ENCODE results near the gene EMC10. TPM values are rescaled to one million over a fixed set of nuclear protein-coding genes. Genes with fewer than 3 reads are reported as not detected.

EMC10 gene
- total and polyA plus RNA-seq, 10 of the 15 experiments (the other 5 are each of a cell fraction or from before 2014, with no cell fraction given) = 2.5 to 77.3 (median 20.3) TPM

- peaks cover 12 to 21% of the 10 kb centered on the region in 2 experiments; a peak in 3 of 4 replicates for H3K36me3 ChIP-seq (ENCODE audit: control insufficient read depth in 2 of 2, insufficient read depth in 2 of 2, low read length in 1 of 2)
- peaks cover 22% of the 10 kb centered on the region for H3K79me2 ChIP-seq (ENCODE audit: control insufficient read depth, insufficient read depth, low read length)
- no peak for DNase-seq (ENCODE audit: low read depth, low spot score)
- TF ChIP-seq ETV6 (conservative IDR thresholded peaks at IDR 0.05 in 1 of 2, IDR thresholded peaks at IDR 0.05 in 1 of 2; ENCODE audit: borderline replicate concordance in 1 of 2, low read depth in 1 of 2) (no peak), CREB1 (IDR thresholded peaks at IDR 0.05; ENCODE audit: low read depth) (no peak), ESRRA (IDR thresholded peaks at IDR 0.05; ENCODE audit: low read length) (no peak), TCF3 (IDR thresholded peaks at IDR 0.05; ENCODE audit: borderline replicate concordance, insufficient read depth, low read depth, low read length) (no peak)
- TF ChIP-seq, protein P1, sequence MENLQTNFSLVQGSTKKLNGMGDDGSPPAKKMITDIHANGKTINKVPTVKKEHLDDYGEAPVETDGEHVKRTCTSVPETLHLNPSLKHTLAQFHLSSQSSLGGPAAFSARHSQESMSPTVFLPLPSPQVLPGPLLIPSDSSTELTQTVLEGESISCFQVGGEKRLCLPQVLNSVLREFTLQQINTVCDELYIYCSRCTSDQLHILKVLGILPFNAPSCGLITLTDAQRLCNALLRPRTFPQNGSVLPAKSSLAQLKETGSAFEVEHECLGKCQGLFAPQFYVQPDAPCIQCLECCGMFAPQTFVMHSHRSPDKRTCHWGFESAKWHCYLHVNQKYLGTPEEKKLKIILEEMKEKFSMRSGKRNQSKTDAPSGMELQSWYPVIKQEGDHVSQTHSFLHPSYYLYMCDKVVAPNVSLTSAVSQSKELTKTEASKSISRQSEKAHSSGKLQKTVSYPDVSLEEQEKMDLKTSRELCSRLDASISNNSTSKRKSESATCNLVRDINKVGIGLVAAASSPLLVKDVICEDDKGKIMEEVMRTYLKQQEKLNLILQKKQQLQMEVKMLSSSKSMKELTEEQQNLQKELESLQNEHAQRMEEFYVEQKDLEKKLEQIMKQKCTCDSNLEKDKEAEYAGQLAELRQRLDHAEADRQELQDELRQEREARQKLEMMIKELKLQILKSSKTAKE (IDR thresholded peaks at IDR 0.05; ENCODE audit: low read depth, poor library complexity, severe bottlenecking) = no peak
- ChIA-PET RAD21 (ENCODE audit: unreplicated experiment) (interaction anchor here (0.9 to 1.2 kb wide), 2 partner anchors 19 to 111 kb away, joined by 4 read pairs; no protein-coding TSS in a partner anchor), SMC1A (ENCODE audit: uncharacterized antibody, unreplicated experiment) (no interaction called here), CTCF (interaction anchor here (0.8 to 1.8 kb wide), 4 partner anchors 10 to 123 kb away, joined by 3 to 6 read pairs (median 5); no protein-coding TSS in a partner anchor), POLR2A (interaction anchor here (0.8 kb wide), 1 partner anchor 315 kb away, joined by 3 read pairs; no protein-coding TSS in a partner anchor)
- BruUV-seq (replicated peaks) = no TSS peak
- no peaks in the 10 kb centered on the region for H3K27me3 ChIP-seq (replicated peaks in 1 of 2; ENCODE audit: control insufficient read depth in 2 of 2, insufficient read depth in 2 of 2, low read length in 1 of 2)
- no peak overlapping the region for H2AFZ ChIP-seq (ENCODE audit: control insufficient read depth, low read depth, low read length)
- in situ Hi-C loops (cut with MboI) = no loop called here
- intact Hi-C loops (cut with micrococcal nuclease; ENCODE audit: unreplicated experiment) = no loop called here
- H3K4me1 ChIP-seq (ENCODE audit: control insufficient read depth, insufficient read depth, low read length) = no peaks in the 10 kb centered on the region
- no peak overlapping the region for H3K4me2 ChIP-seq (ENCODE audit: control insufficient read depth, insufficient read depth)
- WGBS (ENCODE audit: insufficient coverage, insufficient replicate concordance, low lambda C conversion rate, missing lambda C conversion rate) = 98% methylated on average over 16 of the region's 16 CpGs
- H4K20me1 ChIP-seq (ENCODE audit: control insufficient read depth, insufficient read depth) = no peaks in the 10 kb centered on the region
- H3K27ac ChIP-seq (ENCODE audit: control insufficient read depth, insufficient read depth) = no peak overlapping the region
- H3K9ac ChIP-seq (ENCODE audit: control insufficient read depth, insufficient read depth, low read length) = no peak overlapping the region
- no peak for ATAC-seq
- no peak for FAIRE-seq
- no peak overlapping the region for H3K4me3 ChIP-seq
- H3K9me3 ChIP-seq (replicated peaks; ENCODE audit: control insufficient read depth, insufficient read depth, low read length) = peaks cover 6% of the 10 kb centered on the region; the same call in 2 of the 3 replicates
These were observed 3.5 kb downstream of the EMC10 start for GRCh38 chr19:50479761-50480251.
